Transverse colon (tissue), 4 donors: ENCODE data around the gene MIP.
"Not testable (repeated sequence)": the region's sequence is repeated elsewhere in the genome, so short reads cannot be mapped to it uniquely, and the experiment has no call there.

ENCODE experiments used
- CTCF ChIP-seq, 5 experiments: fragments of 200-600 bp in 3 of 5; fragments of 450-650 bp in 2 of 5; sonication (generic) in 3 of 5; IDR thresholded peaks; 1 replicate in 2 of 5; 2 replicates in 3 of 5; pipeline ENCODE4 v1.5.1; 2016 to 2017; ENCODE audit warnings: antibody characterized with exemption in 5 of 5, inconsistent platforms in 3 of 5, mild to moderate bottlenecking in 2 of 5, moderate library complexity in 1 of 5
- EP300 ChIP-seq: sonication (generic); formaldehyde crosslinking; IDR thresholded peaks from one replicate; pipeline ENCODE4 v1.6.1; 2017; ENCODE audit warnings: antibody characterized with exemption, low read depth
- POLR2A ChIP-seq: fragments of 450-650 bp; IDR thresholded peaks from one replicate; pipeline ENCODE4 v1.6.1; 2016; ENCODE audit warnings: antibody characterized with exemption, mild to moderate bottlenecking, moderate library complexity
- POLR2AphosphoS5 ChIP-seq, 3 donors: sonication (generic); formaldehyde crosslinking; IDR thresholded peaks; one replicate each; pipeline ENCODE4 v1.6.1; 2016; ENCODE audit warnings: antibody characterized with exemption in 3 of 3

- not testable (repeated sequence) for TF ChIP-seq EP300; CTCF (IDR thresholded peaks at IDR 0.05); POLR2A; POLR2AphosphoS5 (IDR thresholded peaks at IDR 0.05)
These were observed 39.6 kb upstream of the MIP start for GRCh38 chr12:56494106-56494415.
